Measurements from ENCODE around the gene HAUS6. TPM values are rescaled to one million over a fixed set of nuclear protein-coding genes. Genes with fewer than 3 reads are reported as not detected.
"Not testable (repeated sequence)": the region's sequence is repeated elsewhere in the genome, so short reads cannot be mapped to it uniquely, and the experiment has no call there.

The HAUS6 gene
- total RNA-seq, 2 donors from 2014 or later = 32.8 to 33.4 TPM

GRCh38 chr9:19048966-19049916 lies 53.5 kb downstream of the HAUS6 start, which contains the start of gene RRAGA:
RRAGA (plus strand) TSS chr9:19049427; CDS start chr9:19049660, 233 bp downstream.
- Mint-ChIP-seq H3K4me3 (peak within 1 kb of the TSS; percentile 94 to 99), H3K36me3 (ENCODE audit: insufficient read depth in 2 of 2) (peaks cover 7 to 10% of the 10 kb centered on the region in 2 donors), H3K27ac (peak within 1 kb of the TSS; percentile 97), H3K27me3 (ENCODE audit: low read depth) (no peaks in the 10 kb centered on the region), H3K9me3 (no peaks in the 10 kb centered on the region), H3K4me1 (ENCODE audit: low read depth) (peaks cover 40% of the 10 kb centered on the region)
- peak; percentile 96 to 98 for DNase-seq
- peak; percentile 91 to 92 for ATAC-seq (replicated peaks in 1 of 2)

DNA sequence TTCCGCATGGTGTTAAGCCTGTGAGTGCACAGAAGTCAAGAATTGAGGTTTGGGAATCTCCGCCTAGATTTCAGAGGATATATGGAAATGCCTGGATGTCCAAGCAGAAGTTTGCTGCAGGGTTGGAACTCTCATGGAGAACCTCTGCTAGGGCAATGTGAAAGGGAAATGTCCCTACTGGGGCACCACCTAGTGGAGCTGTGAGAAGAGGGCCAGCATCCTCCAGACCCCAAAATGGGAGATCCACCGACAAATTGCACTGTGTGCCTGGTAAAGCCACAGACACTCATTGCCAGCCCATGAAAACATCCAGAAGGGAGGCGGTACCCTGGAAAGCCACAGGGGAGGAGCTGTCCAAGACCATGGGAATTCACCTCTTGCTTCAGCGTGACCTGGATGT lies 66.1 kb downstream of the HAUS6 start:
- Mint-ChIP-seq H3K27ac (no peak overlapping the region), H3K4me1 (ENCODE audit: low read depth) (no peaks in the 10 kb centered on the region), H3K4me3 (no peak overlapping the region), H3K36me3 (ENCODE audit: insufficient read depth in 2 of 2) (peaks cover 0 to 2% of the 10 kb centered on the region in 2 donors), H3K9me3 (no peaks in the 10 kb centered on the region), H3K27me3 (ENCODE audit: low read depth) (no peaks in the 10 kb centered on the region)
- ATAC-seq (replicated peaks in 1 of 2) (no peak), DNase-seq (no peak)

- Mint-ChIP-seq H3K4me1 (ENCODE audit: low read depth) (peaks cover 5% of the 10 kb centered on the region), H3K36me3 (ENCODE audit: insufficient read depth in 2 of 2) (peaks cover 0 to 2% of the 10 kb centered on the region in 2 donors), H3K27ac (no peak within 1 kb of the TSS), H3K9me3 (no peaks in the 10 kb centered on the region), H3K27me3 (ENCODE audit: low read depth) (no peaks in the 10 kb centered on the region), H3K4me3 (no peak within 1 kb of the TSS)
- ATAC-seq (replicated peaks in 1 of 2) (no peak), DNase-seq (no peak)
Measured at GRCh38 chr9:19033015-19033414, 69.7 kb downstream of the HAUS6 start, which contains the start of gene SAXO1. SAXO1 (minus strand) TSS chr9:19033209; CDS start chr9:19032908, 301 bp downstream.

GRCh38 chr9:19032406-19032805 lies 70.3 kb downstream of the HAUS6 start:
- no peak for ATAC-seq (replicated peaks in 1 of 2)
- Mint-ChIP-seq H3K4me3 (no peak overlapping the region), H3K27me3 (ENCODE audit: low read depth) (no peaks in the 10 kb centered on the region), H3K36me3 (ENCODE audit: insufficient read depth in 2 of 2) (no peaks in the 10 kb centered on the region), H3K9me3 (no peaks in the 10 kb centered on the region), H3K4me1 (ENCODE audit: low read depth) (peaks cover 5% of the 10 kb centered on the region), H3K27ac (no peak overlapping the region)
- DNase-seq = no peak

- peaks cover 12% of the 10 kb centered on the region for H3K4me1 Mint-ChIP-seq (ENCODE audit: low read depth)
- no peaks in the 10 kb centered on the region for H3K27me3 Mint-ChIP-seq (ENCODE audit: low read depth)
- peak in 1 of 2 donors; percentile 50 for ATAC-seq (replicated peaks in 1 of 2)
- DNase-seq = no peak
- no peak overlapping the region for H3K27ac Mint-ChIP-seq
- H3K4me3 Mint-ChIP-seq = no peak overlapping the region
- H3K36me3 Mint-ChIP-seq (ENCODE audit: insufficient read depth in 2 of 2) = no peaks in the 10 kb centered on the region
- H3K9me3 Mint-ChIP-seq = no peaks in the 10 kb centered on the region
Measured at GRCh38 chr9:19030899-19031298, 71.8 kb downstream of the HAUS6 start.

- ATAC-seq (replicated peaks in 1 of 2) (peak in 1 of 2 donors; percentile 31), DNase-seq (peak; percentile 29)
- Mint-ChIP-seq H3K4me3 (no peak overlapping the region), H3K9me3 (no peaks in the 10 kb centered on the region), H3K36me3 (ENCODE audit: insufficient read depth in 2 of 2) (no peaks in the 10 kb centered on the region), H3K27ac (no peak overlapping the region), H3K27me3 (ENCODE audit: low read depth) (no peaks in the 10 kb centered on the region), H3K4me1 (ENCODE audit: low read depth) (peaks cover 12% of the 10 kb centered on the region)
Measured at GRCh38 chr9:19028835-19029451, 73.8 kb downstream of the HAUS6 start.

DNA sequence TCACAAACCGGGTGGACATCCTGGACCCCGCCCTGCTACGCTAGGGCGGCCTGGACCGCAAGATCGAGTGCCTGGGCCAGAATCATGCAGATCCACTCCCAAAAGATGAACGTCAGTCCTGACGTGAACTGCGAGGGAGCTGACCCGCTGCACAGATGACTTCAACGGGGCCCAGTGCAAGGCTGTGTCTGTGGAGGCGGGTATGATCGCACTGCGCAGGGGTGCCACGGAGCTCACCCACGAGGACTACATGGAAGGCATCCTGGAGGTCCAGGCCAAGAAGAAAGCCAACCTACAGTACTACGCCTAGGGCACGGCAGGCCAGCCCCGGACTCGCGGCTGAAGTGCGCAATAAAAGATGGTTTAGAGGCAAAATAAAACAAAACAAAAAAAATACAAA lies 74.9 kb downstream of the HAUS6 start:
- no peak overlapping the region for H3K27ac Mint-ChIP-seq
- no peaks in the 10 kb centered on the region for H3K36me3 Mint-ChIP-seq (ENCODE audit: insufficient read depth in 2 of 2)

GRCh38 chr9:19026375-19026774 lies 76.3 kb downstream of the HAUS6 start:
- H3K27ac Mint-ChIP-seq = no peak overlapping the region

More for the DNA sequence above, 74.9 kb downstream of the HAUS6 start:
- Mint-ChIP-seq H3K27me3 (ENCODE audit: low read depth) (peaks cover 7% of the 10 kb centered on the region), H3K4me3 (no peak overlapping the region), H3K9me3 (no peaks in the 10 kb centered on the region), H3K4me1 (ENCODE audit: low read depth) (peaks cover 13% of the 10 kb centered on the region)
- no peak for DNase-seq
- ATAC-seq (replicated peaks in 1 of 2) = no peak

GRCh38 chr9:19023078-19023477 lies 79.6 kb downstream of the HAUS6 start:
- Mint-ChIP-seq H3K9me3 (no peaks in the 10 kb centered on the region), H3K36me3 (ENCODE audit: insufficient read depth in 2 of 2) (peaks cover 0 to 3% of the 10 kb centered on the region in 2 donors), H3K27me3 (ENCODE audit: low read depth) (peaks cover 7% of the 10 kb centered on the region), H3K4me1 (ENCODE audit: low read depth) (peaks cover 13% of the 10 kb centered on the region), H3K27ac (no peak overlapping the region), H3K4me3 (no peak overlapping the region)
- ATAC-seq (replicated peaks in 1 of 2) = no peak
- no peak for DNase-seq

More at GRCh38 chr9:19026375-19026774, 76.3 kb downstream of the HAUS6 start:
- H3K4me1 Mint-ChIP-seq (ENCODE audit: low read depth) = peaks cover 18% of the 10 kb centered on the region
- DNase-seq (peak; percentile 6 to 15), ATAC-seq (replicated peaks in 1 of 2) (no peak)
- H3K9me3 Mint-ChIP-seq = no peaks in the 10 kb centered on the region
- peaks cover 7% of the 10 kb centered on the region for H3K27me3 Mint-ChIP-seq (ENCODE audit: low read depth)
- peaks cover 0 to 3% of the 10 kb centered on the region in 2 donors for H3K36me3 Mint-ChIP-seq (ENCODE audit: insufficient read depth in 2 of 2)
- no peak overlapping the region for H3K4me3 Mint-ChIP-seq

- DNase-seq (no peak), ATAC-seq (replicated peaks in 1 of 2) (peak; percentile 22 to 67)
- Mint-ChIP-seq H3K36me3 (ENCODE audit: insufficient read depth in 2 of 2) (peaks cover 0 to 3% of the 10 kb centered on the region in 2 donors), H3K4me3 (no peak overlapping the region), H3K27me3 (ENCODE audit: low read depth) (peaks cover 7% of the 10 kb centered on the region), H3K4me1 (ENCODE audit: low read depth) (peaks cover 13% of the 10 kb centered on the region), H3K27ac (no peak overlapping the region), H3K9me3 (no peaks in the 10 kb centered on the region)
Measured at GRCh38 chr9:19022206-19022605, 80.5 kb downstream of the HAUS6 start.

- not testable (repeated sequence) for H3K9me3 Mint-ChIP-seq; DNase-seq; H3K27ac Mint-ChIP-seq; H3K27me3 Mint-ChIP-seq (ENCODE audit: low read depth); H3K4me3 Mint-ChIP-seq; H3K36me3 Mint-ChIP-seq (ENCODE audit: insufficient read depth in 2 of 2)
- ATAC-seq (replicated peaks in 1 of 2) = peak in 1 of 2 donors; percentile 23
- peaks cover 11% of the 10 kb centered on the region for H3K4me1 Mint-ChIP-seq (ENCODE audit: low read depth)
Measured at GRCh38 chr9:19021649-19022048, 81.1 kb downstream of the HAUS6 start.

DNA sequence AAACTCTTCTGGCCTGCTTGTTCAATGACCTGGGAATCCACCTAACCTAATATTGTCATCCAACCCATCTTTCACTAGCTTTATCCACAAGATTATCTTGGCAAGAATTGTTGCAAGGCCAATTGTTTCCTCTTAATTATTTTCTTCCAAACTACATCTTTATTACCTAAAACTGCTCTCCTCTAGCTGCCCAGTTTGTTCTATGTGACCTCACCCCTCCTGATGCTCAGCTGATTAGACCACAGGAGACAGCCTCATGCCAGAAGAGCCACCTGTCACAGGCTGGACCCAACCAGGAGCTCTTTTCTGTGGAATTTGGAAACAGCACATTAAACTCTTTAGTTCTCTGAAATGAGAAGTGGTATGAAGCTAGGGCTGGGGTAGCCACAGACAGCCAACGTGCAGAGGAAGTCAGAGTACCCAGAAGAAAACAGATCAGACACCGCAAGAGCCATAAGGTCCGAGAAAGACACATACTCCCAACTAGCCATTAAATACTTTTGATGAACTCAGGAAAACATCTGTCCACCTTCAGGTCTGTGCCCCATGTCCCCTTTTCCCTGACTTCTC lies 81.7 kb downstream of the HAUS6 start:
- Mint-ChIP-seq H3K27me3 (ENCODE audit: low read depth) (peaks cover 7% of the 10 kb centered on the region), H3K9me3 (no peaks in the 10 kb centered on the region), H3K27ac (no peak overlapping the region), H3K4me3 (no peak overlapping the region), H3K4me1 (ENCODE audit: low read depth) (peaks cover 6% of the 10 kb centered on the region), H3K36me3 (ENCODE audit: insufficient read depth in 2 of 2) (peaks cover 0 to 3% of the 10 kb centered on the region in 2 donors)
- ATAC-seq (replicated peaks in 1 of 2) = no peak
- no peak for DNase-seq

DNA sequence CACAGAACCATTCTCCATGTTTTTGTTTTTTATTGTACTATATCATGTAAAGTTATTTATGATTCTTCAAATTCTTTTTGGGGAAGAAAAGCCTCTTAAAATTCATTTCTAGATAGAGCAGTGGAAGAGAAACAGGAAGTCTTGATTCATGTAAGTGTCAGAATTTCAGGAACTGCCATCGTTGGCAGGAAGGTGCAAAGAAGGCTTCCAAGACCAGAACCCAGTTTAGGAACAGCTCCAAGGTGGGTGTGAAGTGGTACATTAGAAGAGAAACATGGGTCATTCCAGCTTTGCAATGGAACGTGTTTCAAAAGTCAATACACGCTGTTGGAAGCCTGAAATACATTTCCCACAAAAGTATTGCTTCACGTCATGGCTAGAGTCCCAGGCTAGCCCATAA lies 84.5 kb downstream of the HAUS6 start:
- no peak for DNase-seq
- Mint-ChIP-seq H3K36me3 (ENCODE audit: insufficient read depth in 2 of 2) (peaks cover 0 to 3% of the 10 kb centered on the region in 2 donors), H3K4me1 (ENCODE audit: low read depth) (peaks cover 6% of the 10 kb centered on the region), H3K27ac (no peak overlapping the region), H3K27me3 (ENCODE audit: low read depth) (peaks cover 3% of the 10 kb centered on the region), H3K9me3 (no peaks in the 10 kb centered on the region), H3K4me3 (no peak overlapping the region)
- ATAC-seq (replicated peaks in 1 of 2) = no peak

Measured in activated T-cell treated with anti-CD3 and anti-CD28 coated beads, Interleukin-2, amount 50 U/mL, for 72 hours (primary cell).